ENCODE measurements around the gene STK33.

STK33 gene

DNA sequence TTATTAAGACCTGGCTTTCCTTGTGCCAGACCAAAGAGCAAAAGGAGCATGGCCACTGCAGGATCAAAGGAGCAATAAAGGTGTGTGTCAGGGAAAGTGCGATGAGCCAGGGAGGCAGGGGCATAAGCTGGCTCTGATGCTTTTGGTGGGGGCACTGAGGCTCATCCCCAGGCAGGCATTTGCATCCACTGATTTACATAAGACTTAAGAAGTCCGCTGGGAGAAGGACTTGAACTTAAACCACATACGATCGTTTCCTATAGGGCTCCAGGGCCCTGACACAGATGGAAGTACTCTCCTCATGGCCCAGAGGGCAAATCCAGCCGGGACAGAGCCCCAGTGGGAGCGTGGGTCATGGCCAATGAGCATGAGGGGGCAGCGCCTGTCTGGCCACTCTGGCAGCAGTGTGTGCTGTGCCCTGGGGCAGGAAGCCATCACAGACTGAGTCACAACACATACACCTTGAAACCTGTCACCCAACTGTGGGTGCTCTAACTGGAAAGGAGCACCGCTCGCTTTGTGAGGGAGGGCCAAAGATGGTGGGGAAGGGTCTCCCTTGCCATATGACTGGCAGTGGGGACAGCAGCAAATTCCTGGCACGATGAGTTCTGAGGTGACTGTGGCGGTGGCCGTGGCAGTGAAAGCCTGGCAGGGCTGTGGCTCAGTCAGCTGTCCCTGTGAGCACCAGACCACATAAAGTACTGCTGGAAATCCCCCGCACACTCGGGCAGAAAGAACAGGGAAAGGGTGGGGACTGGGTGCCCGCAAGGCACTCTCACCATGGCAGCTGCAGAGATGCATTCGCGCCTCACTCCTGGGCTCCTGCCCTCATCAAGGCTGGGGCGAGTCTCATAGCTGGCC lies 251.0 kb downstream of the STK33 start:
- no peak for DNase-seq
- Histone ChIP-seq H3K36me3 (no peaks in the 10 kb centered on the region), H3K27me3 (ENCODE audit: insufficient read depth, low read depth, severe bottlenecking) (no peaks in the 10 kb centered on the region), H3K27ac (no peak overlapping the region), H3K4me3 (ENCODE audit: low read depth, low read length) (no peak overlapping the region), H3K9me3 (ENCODE audit: severe bottlenecking) (no peaks in the 10 kb centered on the region)
- TF ChIP-seq, protein P1, sequence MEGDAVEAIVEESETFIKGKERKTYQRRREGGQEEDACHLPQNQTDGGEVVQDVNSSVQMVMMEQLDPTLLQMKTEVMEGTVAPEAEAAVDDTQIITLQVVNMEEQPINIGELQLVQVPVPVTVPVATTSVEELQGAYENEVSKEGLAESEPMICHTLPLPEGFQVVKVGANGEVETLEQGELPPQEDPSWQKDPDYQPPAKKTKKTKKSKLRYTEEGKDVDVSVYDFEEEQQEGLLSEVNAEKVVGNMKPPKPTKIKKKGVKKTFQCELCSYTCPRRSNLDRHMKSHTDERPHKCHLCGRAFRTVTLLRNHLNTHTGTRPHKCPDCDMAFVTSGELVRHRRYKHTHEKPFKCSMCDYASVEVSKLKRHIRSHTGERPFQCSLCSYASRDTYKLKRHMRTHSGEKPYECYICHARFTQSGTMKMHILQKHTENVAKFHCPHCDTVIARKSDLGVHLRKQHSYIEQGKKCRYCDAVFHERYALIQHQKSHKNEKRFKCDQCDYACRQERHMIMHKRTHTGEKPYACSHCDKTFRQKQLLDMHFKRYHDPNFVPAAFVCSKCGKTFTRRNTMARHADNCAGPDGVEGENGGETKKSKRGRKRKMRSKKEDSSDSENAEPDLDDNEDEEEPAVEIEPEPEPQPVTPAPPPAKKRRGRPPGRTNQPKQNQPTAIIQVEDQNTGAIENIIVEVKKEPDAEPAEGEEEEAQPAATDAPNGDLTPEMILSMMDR (IDR thresholded peaks at IDR 0.05; ENCODE audit: low read depth, low read length): no peak

DNA sequence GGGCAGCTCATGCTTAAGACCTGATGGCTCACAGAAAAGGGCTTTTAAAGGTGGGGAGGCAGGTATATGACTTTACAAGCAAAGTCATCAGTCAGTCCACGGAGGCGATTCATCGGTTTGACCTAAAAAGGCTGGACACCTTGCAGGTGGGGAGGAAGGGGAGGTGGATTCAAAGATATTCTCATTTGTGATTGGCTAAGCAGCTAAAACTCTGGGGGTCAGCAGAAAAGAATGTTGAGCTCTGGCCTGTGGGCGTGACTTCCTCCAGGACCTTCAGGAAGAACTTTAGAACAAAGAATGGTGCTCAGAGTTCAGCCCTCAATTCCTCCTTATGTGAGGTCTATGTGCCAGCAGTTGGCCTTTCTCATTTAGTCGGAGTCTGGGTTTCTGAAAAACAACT lies 252.0 kb downstream of the STK33 start:
- no peaks in the 10 kb centered on the region for H3K27me3 ChIP-seq (ENCODE audit: insufficient read depth, low read depth, severe bottlenecking)
- H3K9me3 ChIP-seq (ENCODE audit: severe bottlenecking): no peaks in the 10 kb centered on the region
- DNase-seq: no peak
- no peak overlapping the region for H3K4me3 ChIP-seq (ENCODE audit: low read depth, low read length)
- H3K36me3 ChIP-seq: no peaks in the 10 kb centered on the region
- no peak overlapping the region for H3K27ac ChIP-seq
- TF ChIP-seq, protein P1 (IDR thresholded peaks at IDR 0.05; ENCODE audit: low read depth, low read length): no peak
